Bone marrow (tissue), 2 donors: ENCODE data around the gene SRSF4.
"Not testable (repeated sequence)": the region's sequence is repeated elsewhere in the genome, so short reads cannot be mapped to it uniquely, and the experiment has no call there.

Source experiments
- DNase-seq, 2 donors: peaks; one replicate each; lab custom pipeline; 2025; lab: John Stamatoyannopoulos, UW

Gene SRSF4

DNA sequence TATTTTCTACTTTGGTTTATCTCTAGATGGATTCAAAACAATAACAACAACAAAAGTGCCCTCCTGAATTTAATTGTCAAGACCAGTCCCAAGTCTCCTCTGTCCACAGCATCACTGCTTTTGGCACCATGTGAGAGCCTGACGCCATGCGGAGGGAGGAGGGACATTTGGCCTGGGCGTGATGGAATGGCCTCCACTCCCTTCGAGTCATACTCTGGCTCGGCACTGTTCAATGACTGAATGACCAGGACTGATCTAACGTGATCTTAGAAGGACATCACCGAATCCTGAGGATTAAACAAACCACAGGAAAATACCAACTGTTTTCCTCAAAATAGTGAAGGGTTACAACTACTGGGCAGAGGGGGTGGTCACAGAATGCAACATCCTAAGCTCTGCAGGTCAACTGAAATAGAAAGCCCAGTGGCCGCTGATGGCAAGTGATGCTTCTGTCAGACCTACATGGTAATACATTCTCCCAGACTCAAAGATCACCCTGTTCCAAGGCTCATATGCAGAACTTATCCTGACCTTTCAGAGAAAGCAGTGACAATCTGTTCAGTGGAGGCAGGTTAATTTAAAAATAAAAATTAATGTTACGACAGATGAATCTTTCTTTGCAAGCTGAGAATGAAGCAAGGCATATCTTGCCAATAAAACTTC is 19.1 kb downstream of the SRSF4 start:
- DNase-seq, result no peak

DNA sequence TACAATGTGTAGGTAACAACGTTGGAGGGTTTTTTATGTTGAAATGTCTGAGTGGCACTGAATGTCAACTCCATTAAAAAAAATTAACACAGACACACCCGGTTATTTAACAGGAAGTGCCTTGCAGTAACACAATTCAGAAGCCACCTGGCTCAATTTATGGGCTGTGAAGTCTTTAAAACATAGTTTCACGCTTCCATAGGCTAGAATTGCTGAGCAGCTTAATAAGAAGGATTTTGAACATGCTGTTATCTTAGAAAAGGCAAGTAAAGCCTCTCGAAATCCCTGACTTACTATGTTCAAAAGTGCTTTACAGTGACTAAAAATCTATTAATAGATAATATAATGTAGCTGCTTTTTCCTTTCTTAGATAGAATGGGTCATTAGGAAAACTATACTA is 19.7 kb downstream of the SRSF4 start:
- no peak for DNase-seq

DNA sequence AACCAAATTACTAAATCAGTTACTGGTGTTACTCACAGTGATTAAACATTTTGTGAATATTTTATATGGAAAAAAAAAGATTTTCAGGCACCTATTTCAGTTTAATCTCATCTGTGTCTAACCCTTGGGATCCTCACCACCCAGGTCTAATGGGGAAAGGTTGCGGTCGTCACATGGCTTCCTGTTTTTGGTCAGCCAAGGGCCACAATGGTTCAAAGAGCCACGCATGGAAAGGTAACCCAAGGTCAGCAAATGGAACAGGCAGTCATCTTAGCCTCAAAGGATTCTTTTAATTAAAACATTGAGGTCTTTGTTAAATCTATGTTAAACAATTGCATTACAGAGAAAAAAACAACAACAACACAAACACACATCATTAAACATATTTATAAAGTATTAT is 21.9 kb downstream of the SRSF4 start:
- DNase-seq, result no peak

GRCh38 chr1:29157269-29157601 is 24.5 kb downstream of the SRSF4 start:
- DNase-seq, result no peak

DNA sequence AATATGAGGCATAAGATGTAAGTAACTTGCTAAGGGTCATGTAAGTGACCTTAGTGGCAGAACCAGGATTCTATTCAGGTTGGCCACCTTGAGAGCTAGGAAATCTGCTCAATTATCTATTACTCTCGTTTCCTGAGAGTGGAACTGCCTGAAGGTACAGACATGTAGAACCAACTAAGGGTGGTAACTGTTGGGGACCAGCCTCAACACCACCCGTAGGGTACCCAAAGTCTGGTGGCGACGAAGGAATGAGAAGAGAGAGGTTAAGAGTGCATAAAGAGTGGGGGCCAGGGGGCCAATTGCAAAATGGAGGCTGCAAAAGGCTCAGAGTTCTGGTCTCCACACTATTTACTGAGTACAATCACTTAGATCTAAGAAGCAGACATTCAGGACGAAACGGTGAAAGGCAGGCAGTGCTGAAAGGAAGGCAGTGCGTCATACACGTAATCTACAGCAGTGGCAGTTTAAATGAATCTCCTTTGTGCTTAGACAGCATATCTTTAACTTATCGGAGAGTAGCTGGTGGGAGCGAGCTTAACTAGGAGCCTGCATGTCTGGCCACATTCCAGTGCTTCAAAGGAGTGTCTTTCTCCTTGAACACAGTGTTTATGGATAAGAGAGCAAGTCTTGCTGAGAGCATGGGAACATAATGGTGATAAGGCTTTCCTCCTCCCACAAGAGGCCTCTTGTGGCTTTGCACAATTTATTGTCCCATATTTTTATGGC is 25.0 kb downstream of the SRSF4 start:
- no peak for DNase-seq

- no peak for DNase-seq
These were observed 29.5 kb downstream of the SRSF4 start for GRCh38 chr1:29152046-29152805.

GRCh38 chr1:29150346-29150745 is 31.4 kb downstream of the SRSF4 start:
- not testable (repeated sequence) for DNase-seq

GRCh38 chr1:29148656-29149491 is 32.8 kb downstream of the SRSF4 start:
- DNase-seq, result no peak

- DNase-seq, result no peak
These were observed 35.8 kb downstream of the SRSF4 start for GRCh38 chr1:29145739-29146437.

- DNase-seq, result no peak
These were observed 37.5 kb downstream of the SRSF4 start for GRCh38 chr1:29144178-29144577.

GRCh38 chr1:29142714-29143113 is 39.0 kb downstream of the SRSF4 start:
- DNase-seq, result no peak

GRCh38 chr1:29136391-29136915 is 45.2 kb downstream of the SRSF4 start:
- no peak for DNase-seq

- DNase-seq, result no peak
These were observed 47.0 kb downstream of the SRSF4 start for GRCh38 chr1:29134695-29135028.

DNA sequence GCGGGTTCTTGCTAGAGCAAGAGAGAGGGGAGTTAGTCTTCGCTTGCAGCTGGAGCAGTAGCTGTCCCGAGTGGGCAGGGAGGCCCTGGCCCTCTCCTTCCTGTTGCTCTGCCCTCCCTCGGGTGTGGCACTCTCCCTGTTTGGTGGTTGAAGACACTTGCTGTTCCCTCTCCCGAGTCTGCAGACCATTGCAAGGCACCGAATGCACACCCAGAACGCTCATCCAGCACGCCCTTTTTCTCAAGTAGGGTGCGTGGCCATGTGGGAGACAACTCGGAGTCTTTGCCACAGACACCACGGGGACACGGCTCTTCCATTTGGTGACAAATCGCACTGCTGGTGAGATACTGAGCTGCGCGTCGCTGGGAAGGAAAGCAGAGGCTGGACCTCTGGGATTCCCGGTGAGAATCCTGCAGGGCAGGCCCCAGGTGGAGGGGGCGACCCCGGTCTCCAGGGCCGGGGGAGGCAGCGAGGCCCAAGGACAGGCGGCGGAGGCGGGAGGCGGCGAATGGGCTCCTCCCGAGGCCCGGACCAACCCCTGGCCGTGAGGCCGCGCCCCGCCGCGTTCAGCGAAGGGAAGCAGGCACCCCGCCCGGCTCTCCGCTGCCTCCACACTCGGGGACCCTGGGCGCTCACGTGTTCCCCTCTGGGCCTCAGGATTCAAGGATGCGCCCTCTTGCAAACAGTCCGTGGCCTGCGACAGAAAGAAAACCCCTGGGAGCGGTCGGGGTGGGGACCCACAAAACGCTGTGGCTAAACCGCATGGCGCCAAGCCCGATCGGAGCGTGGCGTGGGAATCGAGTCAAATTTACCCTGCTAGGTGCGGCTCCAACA is 47.6 kb downstream of the SRSF4 start:
- DNase-seq, result no peak

- DNase-seq, result not testable (repeated sequence)
These were observed 50.6 kb downstream of the SRSF4 start for GRCh38 chr1:29131056-29131455.

- no peak for DNase-seq
These were observed 51.8 kb downstream of the SRSF4 start for GRCh38 chr1:29129916-29130315.

GRCh38 chr1:29128739-29129138 is 53.0 kb downstream of the SRSF4 start:
- DNase-seq, result no peak

DNA sequence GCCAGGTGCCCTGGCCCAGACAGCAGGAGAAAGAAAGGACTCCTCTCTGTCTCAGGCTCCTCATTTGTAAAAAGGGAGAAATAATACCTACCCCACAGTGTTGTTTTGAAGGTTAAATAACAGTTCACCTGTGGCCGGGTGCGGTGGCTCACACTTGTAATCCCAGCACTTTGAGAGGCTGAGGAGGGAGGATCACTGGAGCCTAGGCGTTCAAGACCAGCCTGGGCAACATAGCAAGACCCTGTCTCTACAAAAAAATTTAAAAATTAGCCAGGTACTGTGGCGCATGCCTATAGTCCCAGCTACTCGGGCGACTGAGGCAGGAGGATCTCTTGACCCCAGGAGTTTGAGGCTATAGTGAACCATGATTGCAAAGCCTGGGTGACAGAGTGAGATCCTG is 55.5 kb downstream of the SRSF4 start:
- DNase-seq, result no peak

GRCh38 chr1:29125788-29126187 is 55.9 kb downstream of the SRSF4 start:
- no peak for DNase-seq

DNA sequence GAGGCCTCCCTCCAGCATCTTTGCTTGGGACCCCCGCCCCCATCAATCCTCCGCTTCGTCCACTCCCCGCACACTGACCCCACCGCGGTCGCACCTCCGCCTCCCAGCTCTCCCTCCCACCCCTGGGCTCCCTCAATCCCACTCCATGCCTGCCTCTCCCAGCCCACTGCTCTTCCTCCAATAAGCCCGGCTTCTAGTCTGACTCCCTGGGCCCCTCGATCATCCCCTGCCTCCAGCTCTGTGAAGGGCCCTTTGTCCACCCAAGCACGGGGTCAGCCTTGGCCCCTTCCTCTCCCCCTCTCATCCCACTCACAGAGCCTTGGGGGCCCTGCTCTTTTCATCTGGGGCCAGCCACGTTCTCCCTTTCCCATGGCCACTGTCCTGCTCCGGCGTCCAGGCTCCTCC is 56.5 kb downstream of the SRSF4 start:
- DNase-seq, result no peak
